MM.1S (cell line): ENCODE results near the gene SLC2A3.
A peak's percentile ranks its signal among the peaks of the same experiment; 100 is the strongest.
"Not testable (repeated sequence)": the region's sequence is repeated elsewhere in the genome, so short reads cannot be mapped to it uniquely, and the experiment has no call there.

Experiments
- DNase-seq: peaks from one replicate; pipeline ENCODE4 v3.0.0-alpha.2; 2015
- H2AFZ ChIP-seq: fragments of 300-600 bp; sonication (generic); 2 replicates; pipeline ENCODE4 v1.6.0; 2016; ENCODE audit warnings: antibody characterized with exemption, low read length
- H3F3A ChIP-seq: fragments of 300-600 bp; sonication (generic); 2 replicates; pipeline ENCODE4 v1.6.1; 2016; ENCODE audit warnings: mild to moderate bottlenecking, antibody characterized with exemption, low read length, moderate library complexity, mixed read lengths; ENCODE audit not compliant: insufficient read depth
- H3K27ac ChIP-seq: fragments of 300-600 bp; sonication (generic); 2 replicates; pipeline ENCODE4 v1.5.1; 2016; ENCODE audit warnings: mild to moderate bottlenecking, low read length
- H3K27me3 ChIP-seq: fragments of 300-600 bp; sonication (generic); replicated peaks from 2 replicates; pipeline ENCODE4 v1.6.0; 2016; ENCODE audit warnings: low read length; ENCODE audit not compliant: insufficient read depth
- H3K36me3 ChIP-seq: fragments of 300-600 bp; sonication (generic); replicated peaks from 2 replicates; pipeline ENCODE4 v1.6.1; 2016; ENCODE audit warnings: mild to moderate bottlenecking, low read length, mixed read lengths; ENCODE audit not compliant: insufficient read depth
- H3K4me1 ChIP-seq: fragments of 300-600 bp; sonication (generic); 2 replicates; pipeline ENCODE4 v1.6.1; 2016; ENCODE audit warnings: low read length, mixed read lengths
- H3K4me2 ChIP-seq: fragments of 300-600 bp; sonication (generic); 2 replicates; pipeline ENCODE4 v1.6.0; 2016; ENCODE audit warnings: low read depth, low read length
- H3K4me3 ChIP-seq: fragments of 300-600 bp; sonication (generic); 2 replicates; pipeline ENCODE4 v1.5.1; 2016; ENCODE audit warnings: low read length, mixed read lengths
- H3K79me2 ChIP-seq: fragments of 300-600 bp; sonication (generic); 2 replicates; pipeline ENCODE4 v1.6.1; 2016; ENCODE audit warnings: mixed run types, low read length, mixed read lengths
- H3K9ac ChIP-seq: fragments of 300-600 bp; sonication (generic); 2 replicates; pipeline ENCODE4 v1.6.1; 2016; ENCODE audit warnings: low read length, mixed read lengths
- H3K9me2 ChIP-seq: fragments of 300-600 bp; sonication (generic); replicated peaks from 2 replicates; pipeline ENCODE4 v1.6.1; 2016; ENCODE audit warnings: mild to moderate bottlenecking, low read length, mixed read lengths; ENCODE audit not compliant: insufficient read depth
- H3K9me3 ChIP-seq: fragments of 300-600 bp; sonication (generic); replicated peaks from 2 replicates; pipeline ENCODE4 v1.6.1; 2016; ENCODE audit warnings: mild to moderate bottlenecking, low read length, mixed read lengths; ENCODE audit not compliant: insufficient read depth
- H4K20me1 ChIP-seq: fragments of 300-600 bp; sonication (generic); 2 replicates; pipeline ENCODE4 v1.6.1; 2016; ENCODE audit warnings: mild to moderate bottlenecking, low read length, moderate library complexity, mixed read lengths; ENCODE audit not compliant: insufficient read depth
- CTCF ChIP-seq: fragments of 300-600 bp; sonication (generic); IDR thresholded peaks from 2 replicates; pipeline ENCODE4 v1.5.1; 2016; ENCODE audit warnings: antibody characterized with exemption, low read length, mixed read lengths
- EZH2 ChIP-seq: fragments of 300-600 bp; sonication (generic); optimal IDR thresholded peaks from 2 replicates; pipeline ENCODE3; 2017; ENCODE audit warnings: low read depth, mild to moderate bottlenecking, antibody characterized with exemption, low read length, mixed read lengths
- EZH2phosphoT487 ChIP-seq: fragments of 300-600 bp; sonication (generic); IDR thresholded peaks from 2 replicates; pipeline ENCODE4 v1.6.1; 2018; ENCODE audit warnings: antibody characterized with exemption, low read length

Gene SLC2A3

GRCh38 chr12:7971765-7972164 lies 35.8 kb upstream of the SLC2A3 start:
- H3K9me2 ChIP-seq, H3K4me3 ChIP-seq, H3K9ac ChIP-seq, H3K4me2 ChIP-seq, H3K36me3 ChIP-seq, H3F3A ChIP-seq, DNase-seq, H2AFZ ChIP-seq, H4K20me1 ChIP-seq, H3K79me2 ChIP-seq, H3K27me3 ChIP-seq, H3K9me3 ChIP-seq, H3K4me1 ChIP-seq, H3K27ac ChIP-seq: not testable (repeated sequence)

- H3K27ac ChIP-seq: no peak overlapping the region
- H3K79me2 ChIP-seq: no peaks in the 10 kb centered on the region
- TF ChIP-seq EZH2phosphoT487 (no peak), EZH2 (no peak), CTCF (no peak)
- no peaks in the 10 kb centered on the region for H3K9me3 ChIP-seq
- peak overlapping the region; percentile 53 for H3K4me3 ChIP-seq
- H3K36me3 ChIP-seq: no peaks in the 10 kb centered on the region
- H3F3A ChIP-seq: no peaks in the 10 kb centered on the region
- no peak overlapping the region for H3K9ac ChIP-seq
- H4K20me1 ChIP-seq: no peaks in the 10 kb centered on the region
- H3K9me2 ChIP-seq: no peaks in the 10 kb centered on the region
- H2AFZ ChIP-seq: peak overlapping the region; percentile 76
- H3K27me3 ChIP-seq: peaks cover 7% of the 10 kb centered on the region; the same call in 1 of the 2 replicates
- peak overlapping the region; percentile 61 for H3K4me2 ChIP-seq
- H3K4me1 ChIP-seq: no peaks in the 10 kb centered on the region
- DNase-seq: peak; percentile 66
Observed at GRCh38 chr12:7970475-7971252, 34.7 kb upstream of the SLC2A3 start.

- no peak overlapping the region for H3K27ac ChIP-seq
- no peaks in the 10 kb centered on the region for H4K20me1 ChIP-seq
- H3K4me2 ChIP-seq: no peak overlapping the region
- no peak for DNase-seq
- no peak overlapping the region for H2AFZ ChIP-seq
- no peaks in the 10 kb centered on the region for H3K4me1 ChIP-seq
- H3K79me2 ChIP-seq: no peaks in the 10 kb centered on the region
- no peaks in the 10 kb centered on the region for H3F3A ChIP-seq
- no peak overlapping the region for H3K4me3 ChIP-seq
- peaks cover 7% of the 10 kb centered on the region; the same call in 1 of the 2 replicates for H3K27me3 ChIP-seq
- no peaks in the 10 kb centered on the region for H3K9me2 ChIP-seq
- H3K36me3 ChIP-seq: no peaks in the 10 kb centered on the region
- no peaks in the 10 kb centered on the region for H3K9me3 ChIP-seq
- H3K9ac ChIP-seq: no peak overlapping the region
- TF ChIP-seq CTCF (no peak), EZH2phosphoT487 (no peak), EZH2 (no peak)
Observed at GRCh38 chr12:7966563-7966962, 30.6 kb upstream of the SLC2A3 start.

- not testable (repeated sequence) for H3K79me2 ChIP-seq, H3K27ac ChIP-seq, H4K20me1 ChIP-seq
Observed at GRCh38 chr12:7964669-7965068, 28.7 kb upstream of the SLC2A3 start.

More at GRCh38 chr12:7964669-7965068, 28.7 kb upstream of the SLC2A3 start:
- not testable (repeated sequence) for H3K4me1 ChIP-seq, H2AFZ ChIP-seq, H3K9me3 ChIP-seq, H3K9me2 ChIP-seq, H3K9ac ChIP-seq, H3K4me2 ChIP-seq, H3K4me3 ChIP-seq, H3F3A ChIP-seq, DNase-seq, H3K36me3 ChIP-seq, H3K27me3 ChIP-seq
